PC-9 (cell line): ENCODE results near the gene GALNT2. TPM values are rescaled to one million over a fixed set of nuclear protein-coding genes. Genes with fewer than 3 reads are reported as not detected.

Source experiments
- BruUV-seq: library from RNA; stranded (reverse); fragments of 400-500 nt; replicated peaks from 2 replicates; lab custom pipeline; 2021; lab: Mats Ljungman, UMichigan
- CTCF ChIA-PET: fragments of 300-600 bp; sonication (Branson Sonifier 250); formaldehyde crosslinking; loops from one replicate; lab custom pipeline; 2022; ENCODE audit warnings: antibody characterized with exemption; lab: Charles Lee
- POLR2A ChIA-PET: fragments of 300-600 bp; sonication (Branson Sonifier 250); formaldehyde crosslinking; loops from one replicate; lab custom pipeline; 2022; ENCODE audit warnings: antibody characterized with exemption; ENCODE audit not compliant: unreplicated experiment; lab: Charles Lee
- DNase-seq, 2 experiments: peaks; one replicate each; pipeline versions ENCODE4 v3.0.0 to v3.0.0-alpha.2; 2015 to 2022; ENCODE audit warnings: mixed read lengths in 1 of 2
- H2AFZ ChIP-seq: fragments of 200-600 bp; sonication (generic); 2 replicates; pipeline ENCODE4 v1.8.1; 2017; ENCODE audit warnings: antibody characterized with exemption
- H3F3A ChIP-seq: fragments of 200-600 bp; sonication (generic); 2 replicates; pipeline ENCODE4 v1.8.1; 2017; ENCODE audit warnings: antibody characterized with exemption, mild to moderate bottlenecking, low read depth; ENCODE audit not compliant: insufficient read depth
- H3K27ac ChIP-seq: fragments of 200-600 bp; sonication (generic); 2 replicates; pipeline ENCODE4 v1.6.1; 2016; ENCODE audit warnings: mixed run types
- H3K27me3 ChIP-seq: fragments of 200-600 bp; sonication (generic); 2 replicates; pipeline ENCODE4 v1.6.1; 2016; ENCODE audit warnings: low read depth, mixed run types; ENCODE audit not compliant: insufficient read depth
- H3K36me3 ChIP-seq: fragments of 200-600 bp; sonication (generic); 2 replicates; pipeline ENCODE4 v1.6.1; 2016; ENCODE audit warnings: low read depth, mixed run types
- H3K4me1 ChIP-seq: fragments of 200-600 bp; sonication (generic); replicated peaks from 2 replicates; pipeline ENCODE4 v1.6.1; 2016; ENCODE audit warnings: mixed run types; ENCODE audit not compliant: insufficient read depth
- H3K4me2 ChIP-seq: fragments of 200-600 bp; sonication (generic); 2 replicates; pipeline ENCODE4 v1.6.1; 2017; ENCODE audit warnings: mixed run types
- H3K4me3 ChIP-seq: fragments of 200-600 bp; sonication (generic); 2 replicates; pipeline ENCODE4 v1.6.1; 2016; ENCODE audit warnings: mixed run types
- H3K79me2 ChIP-seq: fragments of 200-600 bp; sonication (generic); 2 replicates; pipeline ENCODE4 v1.6.1; 2017; ENCODE audit warnings: low read depth, mixed run types
- H3K9me2 ChIP-seq: fragments of 200-600 bp; sonication (generic); 2 replicates; pipeline ENCODE4 v1.8.1; 2017; ENCODE audit warnings: mild to moderate bottlenecking; ENCODE audit not compliant: insufficient read depth
- H3K9me3 ChIP-seq: fragments of 200-600 bp; sonication (generic); 2 replicates; pipeline ENCODE4 v1.8.1; 2016; ENCODE audit warnings: low read depth; ENCODE audit not compliant: insufficient read depth
- H4K20me1 ChIP-seq: fragments of 200-600 bp; sonication (generic); 2 replicates; pipeline ENCODE4 v1.8.1; 2017; ENCODE audit not compliant: insufficient read depth
- EZH2 ChIP-seq: fragments of 200-600 bp; sonication (generic); IDR thresholded peaks from 2 replicates; pipeline ENCODE4 v1.8.0; 2017; ENCODE audit warnings: antibody characterized with exemption, low read depth
- intact Hi-C: fragments of 100-400 bp; cut with micrococcal nuclease; formaldehyde crosslinking; loops from one replicate; pipeline ENCODE4 v1.10.0; 2022; ENCODE audit not compliant: unreplicated experiment
- total RNA-seq: library from RNA; stranded (reverse); gene quantifications from 2 replicates; pipeline ENCODE4 v1.2.3, GENCODE V29; 2021
- TF ChIP-seq, protein P1 (sequence below): fragments of 200-600 bp; sonication (generic); conservative IDR thresholded peaks from 2 replicates; pipeline ENCODE4 v1.6.1; 2017; ENCODE audit warnings: mixed run types, antibody characterized with exemption, mild to moderate bottlenecking, moderate library complexity

GALNT2 gene
- total RNA-seq, 1 experiment from 2014 or later, result 121 TPM

DNA sequence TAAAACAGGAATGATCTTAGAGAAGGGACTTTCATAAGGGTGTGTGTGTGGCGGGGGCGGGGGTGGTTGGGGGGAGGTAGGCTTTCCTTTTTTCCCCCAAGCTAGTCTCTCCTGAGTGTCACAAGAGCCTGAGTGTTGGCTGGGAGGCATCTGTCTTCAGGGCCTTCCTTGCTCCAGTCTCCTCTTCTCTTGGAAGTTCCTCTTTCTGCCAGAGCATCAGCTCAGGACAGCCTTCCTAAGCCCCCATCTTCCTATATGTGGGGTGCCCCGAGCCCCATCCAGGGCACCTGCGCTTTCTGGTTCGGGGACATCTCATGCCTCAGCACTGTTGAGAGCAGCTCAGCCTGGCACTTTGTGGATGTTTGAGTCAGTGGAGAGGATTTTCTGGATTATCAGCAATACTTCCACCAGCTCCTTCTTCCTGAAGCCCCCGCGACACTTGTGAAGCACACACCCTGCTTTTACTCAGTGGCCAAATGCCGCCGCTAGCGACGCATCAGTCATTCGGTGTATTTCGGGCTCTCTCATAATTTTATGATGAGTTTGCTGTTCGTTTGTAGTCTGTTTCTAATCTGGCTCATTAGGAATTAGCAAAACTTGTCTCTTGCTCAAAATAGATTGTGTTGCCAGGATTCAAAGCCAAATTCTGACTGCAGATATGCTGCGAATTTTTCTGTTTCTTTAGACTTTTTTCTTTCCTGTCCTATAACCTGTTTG is 61.7 kb downstream of the GALNT2 start:
- POLR2A ChIA-PET, result no interaction called here
- peaks cover 4% of the 10 kb centered on the region; the same call in 1 of the 2 replicates for H4K20me1 ChIP-seq
- H3K27ac ChIP-seq, result no peak overlapping the region
- no TSS peak for BruUV-seq
- no peaks in the 10 kb centered on the region for H3K27me3 ChIP-seq
- no peaks in the 10 kb centered on the region for H3K9me3 ChIP-seq
- CTCF ChIA-PET, result no interaction called here
- intact Hi-C loops, result no loop called here
- no peak for DNase-seq
- peaks cover 26% of the 10 kb centered on the region for H3K79me2 ChIP-seq
- H3K4me1 ChIP-seq, result peaks cover 28% of the 10 kb centered on the region
- H3K4me2 ChIP-seq, result no peak overlapping the region
- TF ChIP-seq EZH2, result no peak
- H3K36me3 ChIP-seq, result no peaks in the 10 kb centered on the region
- H3K9me2 ChIP-seq, result no peaks in the 10 kb centered on the region
- H3F3A ChIP-seq, result peaks cover 8% of the 10 kb centered on the region
- H3K4me3 ChIP-seq, result no peak overlapping the region
- H2AFZ ChIP-seq, result no peak overlapping the region

DNA sequence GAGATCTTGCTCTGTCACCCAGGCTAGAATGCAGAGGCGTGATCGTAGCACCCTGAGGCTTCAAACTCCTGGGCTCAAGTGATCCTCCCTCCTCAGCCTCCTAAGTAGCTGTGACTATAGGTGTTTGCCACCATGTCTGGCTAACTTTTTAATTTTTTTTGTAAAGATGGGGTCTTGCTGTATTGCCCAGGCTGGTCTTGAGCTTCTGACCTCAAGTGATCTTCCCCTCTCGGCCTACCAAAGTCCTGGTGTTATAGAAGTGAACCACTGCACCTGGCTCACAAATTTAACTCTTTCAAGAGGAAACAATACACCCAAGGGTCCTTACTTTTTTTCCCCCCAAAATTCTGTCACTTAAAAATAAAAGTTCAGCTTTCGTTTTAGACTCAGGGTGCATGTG is 62.3 kb downstream of the GALNT2 start:
- Histone ChIP-seq H3K4me2 (no peak overlapping the region), H3K27ac (no peak overlapping the region), H4K20me1 (peaks cover 4% of the 10 kb centered on the region; the same call in 1 of the 2 replicates), H3F3A (peaks cover 14% of the 10 kb centered on the region), H3K27me3 (no peaks in the 10 kb centered on the region), H3K9me2 (no peaks in the 10 kb centered on the region), H3K4me3 (no peak overlapping the region), H3K4me1 (peaks cover 34% of the 10 kb centered on the region), H3K79me2 (peaks cover 28% of the 10 kb centered on the region), H3K9me3 (no peaks in the 10 kb centered on the region), H3K36me3 (no peaks in the 10 kb centered on the region), H2AFZ (no peak overlapping the region)
- TF ChIP-seq, protein P1, sequence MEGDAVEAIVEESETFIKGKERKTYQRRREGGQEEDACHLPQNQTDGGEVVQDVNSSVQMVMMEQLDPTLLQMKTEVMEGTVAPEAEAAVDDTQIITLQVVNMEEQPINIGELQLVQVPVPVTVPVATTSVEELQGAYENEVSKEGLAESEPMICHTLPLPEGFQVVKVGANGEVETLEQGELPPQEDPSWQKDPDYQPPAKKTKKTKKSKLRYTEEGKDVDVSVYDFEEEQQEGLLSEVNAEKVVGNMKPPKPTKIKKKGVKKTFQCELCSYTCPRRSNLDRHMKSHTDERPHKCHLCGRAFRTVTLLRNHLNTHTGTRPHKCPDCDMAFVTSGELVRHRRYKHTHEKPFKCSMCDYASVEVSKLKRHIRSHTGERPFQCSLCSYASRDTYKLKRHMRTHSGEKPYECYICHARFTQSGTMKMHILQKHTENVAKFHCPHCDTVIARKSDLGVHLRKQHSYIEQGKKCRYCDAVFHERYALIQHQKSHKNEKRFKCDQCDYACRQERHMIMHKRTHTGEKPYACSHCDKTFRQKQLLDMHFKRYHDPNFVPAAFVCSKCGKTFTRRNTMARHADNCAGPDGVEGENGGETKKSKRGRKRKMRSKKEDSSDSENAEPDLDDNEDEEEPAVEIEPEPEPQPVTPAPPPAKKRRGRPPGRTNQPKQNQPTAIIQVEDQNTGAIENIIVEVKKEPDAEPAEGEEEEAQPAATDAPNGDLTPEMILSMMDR, result no peak
- TF ChIP-seq EZH2, result no peak
- DNase-seq, result no peak
- POLR2A ChIA-PET, result no interaction called here
- no TSS peak for BruUV-seq
- intact Hi-C loops, result no loop called here
- CTCF ChIA-PET, result no interaction called here

DNA sequence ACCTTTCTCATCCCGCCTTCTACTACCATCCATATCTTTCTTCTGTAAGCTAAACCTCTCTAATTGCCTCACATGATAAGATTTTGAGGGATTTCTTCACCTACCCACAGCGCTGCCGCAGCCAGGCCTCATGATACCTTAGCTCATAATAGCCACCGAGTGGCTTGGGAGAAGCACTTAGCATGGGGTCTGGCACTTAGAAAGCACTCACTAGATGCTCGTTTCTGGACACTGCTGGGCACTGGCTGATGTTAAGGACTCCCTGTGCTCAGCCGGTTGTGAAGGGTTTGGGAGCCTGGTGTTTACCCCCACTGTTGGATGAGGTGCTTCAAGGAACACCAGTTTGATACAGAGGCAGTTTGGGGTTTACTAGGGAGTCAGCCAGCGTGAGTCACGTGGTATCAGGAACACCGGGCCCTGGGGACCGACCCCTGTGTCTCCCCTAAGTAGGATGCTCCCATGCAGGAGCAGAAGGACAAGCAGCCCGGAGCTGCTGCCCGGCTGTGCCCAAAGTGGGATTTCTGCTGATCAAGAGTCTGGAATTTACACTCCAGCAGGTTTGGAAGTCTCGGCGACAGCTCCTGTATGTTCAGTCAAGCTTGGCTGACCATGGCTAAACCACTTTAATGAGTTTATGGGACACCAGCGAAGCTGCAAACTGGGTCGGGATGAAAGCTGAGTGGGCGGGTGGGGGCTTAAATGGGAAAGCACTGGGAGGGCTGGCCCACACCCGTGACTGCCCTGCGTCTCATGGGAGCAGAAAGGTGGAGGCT is 63.3 kb downstream of the GALNT2 start:
- CTCF ChIA-PET, result no interaction called here
- TF ChIP-seq, protein P1, result no peak
- TF ChIP-seq EZH2, result no peak
- H4K20me1 ChIP-seq, result peaks cover 4% of the 10 kb centered on the region; the same call in 1 of the 2 replicates

More for the DNA sequence above, 63.3 kb downstream of the GALNT2 start:
- Histone ChIP-seq H3K4me3 (no peak overlapping the region), H3K36me3 (no peaks in the 10 kb centered on the region), H3K9me3 (no peaks in the 10 kb centered on the region), H2AFZ (no peak overlapping the region), H3K4me1 (peaks cover 29% of the 10 kb centered on the region), H3F3A (peaks cover 16% of the 10 kb centered on the region), H3K27ac (no peak overlapping the region), H3K9me2 (no peaks in the 10 kb centered on the region), H3K27me3 (no peaks in the 10 kb centered on the region), H3K79me2 (peaks cover 28% of the 10 kb centered on the region), H3K4me2 (no peak overlapping the region)
- intact Hi-C loops, result no loop called here
- no TSS peak for BruUV-seq
- POLR2A ChIA-PET, result no interaction called here
- no peak for DNase-seq
